ENCODE results near the gene ABRAXAS1.

DNA sequence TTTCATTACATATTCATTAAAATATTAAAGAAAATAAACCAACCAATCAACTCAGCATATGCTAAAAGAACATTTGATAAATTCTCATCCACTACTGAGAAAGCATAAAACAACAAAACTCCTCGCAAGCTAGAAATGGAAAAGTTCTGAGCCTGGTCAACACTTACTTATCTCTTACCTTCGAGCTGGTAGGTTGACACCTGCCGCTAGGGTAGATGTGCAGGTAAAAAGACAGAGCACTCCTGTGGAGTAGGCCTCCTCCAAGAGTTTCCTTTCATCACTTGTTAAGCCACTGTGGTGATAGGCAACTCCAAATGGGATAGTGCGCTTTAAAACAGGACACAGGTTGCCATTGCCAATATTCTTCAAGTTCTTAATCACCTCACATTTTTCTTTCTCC is 48.2 kb downstream of the ABRAXAS1 start:
- TF ChIP-seq ELF4 (IDR thresholded peaks at IDR 0.05) = no peak
- TF ChIP-seq SP1 (IDR thresholded peaks at IDR 0.05) = no peak
- TF ChIP-seq FOXK2 (IDR thresholded peaks at IDR 0.05) = no peak
- TF ChIP-seq ARNT (IDR thresholded peaks at IDR 0.05) = no peak
- TF ChIP-seq TARDBP (IDR thresholded peaks at IDR 0.05) = no peak
- no peak for TF ChIP-seq FOXA1 (IDR thresholded peaks at IDR 0.05)
- TF ChIP-seq BHLHE40 (IDR thresholded peaks at IDR 0.05; ENCODE audit: borderline replicate concordance) = no peak
- TF ChIP-seq ZNF384 (IDR thresholded peaks at IDR 0.05) = no peak

Data from HEK293T (cell line).